ENCODE results near the gene PLXND1.
A peak's percentile ranks its signal among the peaks of the same experiment; 100 is the strongest.
"Not testable (repeated sequence)": the region's sequence is repeated elsewhere in the genome, so short reads cannot be mapped to it uniquely, and the experiment has no call there.

Gene PLXND1

DNA sequence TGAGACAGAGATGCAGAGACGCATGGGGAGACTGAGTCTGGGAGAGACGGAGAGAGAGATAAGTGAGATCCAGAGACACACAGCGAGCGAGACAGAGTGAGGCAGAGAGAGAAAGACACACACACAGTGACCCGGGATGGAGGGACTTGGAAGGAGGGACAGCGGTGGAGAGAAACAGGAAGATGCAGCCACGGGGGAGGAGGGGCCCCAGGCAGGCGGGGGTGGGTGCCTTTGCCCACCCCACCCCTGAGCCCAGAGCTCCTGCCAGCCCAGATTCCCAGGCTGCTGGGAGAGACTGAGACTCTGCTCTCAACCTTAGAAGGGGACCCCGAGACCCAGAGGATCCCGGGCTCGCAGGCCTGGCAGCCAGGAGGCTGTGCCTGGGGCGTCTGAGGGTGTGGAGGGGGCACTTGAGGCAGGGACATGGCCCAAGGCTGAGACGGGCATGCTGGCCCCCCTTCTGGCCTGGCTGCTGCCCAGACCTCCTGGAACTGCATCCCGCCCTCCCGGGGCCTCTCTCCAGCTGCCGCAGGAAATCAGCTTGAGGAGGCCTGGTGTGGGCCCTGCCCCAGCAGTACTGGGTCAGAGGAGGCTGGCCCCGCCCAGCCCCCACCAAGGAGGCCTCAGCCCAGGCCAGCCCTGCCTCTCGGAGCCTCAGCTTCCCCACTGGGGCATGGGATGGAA lies 45.4 kb downstream of the PLXND1 start:
- DNase-seq: peak; percentile 79

DNA sequence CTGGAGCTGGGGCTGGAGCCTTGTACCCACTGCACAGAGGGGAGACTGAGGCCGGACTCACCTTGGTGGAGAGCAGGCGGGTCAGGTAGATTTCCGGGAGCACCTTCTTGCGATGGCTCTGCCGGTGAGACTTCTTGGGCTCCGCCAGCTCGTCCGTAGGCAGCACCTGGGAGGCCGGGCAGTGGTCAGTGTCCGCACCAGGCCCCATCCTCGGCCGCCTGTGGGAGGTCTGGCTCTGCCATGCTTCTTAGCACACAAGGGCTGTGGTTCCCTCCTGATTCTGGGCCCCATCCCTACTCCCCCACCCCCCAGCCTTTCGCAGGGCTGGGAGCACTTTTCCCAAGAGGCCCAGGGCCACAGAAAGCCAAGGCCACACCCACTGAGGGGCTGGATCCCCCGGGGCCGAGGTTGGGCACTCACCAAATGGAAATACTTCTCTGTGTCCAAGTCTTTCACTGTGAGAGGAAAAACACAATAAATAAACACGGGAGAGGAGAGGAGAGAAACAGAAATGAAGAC lies 46.1 kb downstream of the PLXND1 start:
- DNase-seq: no peak

DNA sequence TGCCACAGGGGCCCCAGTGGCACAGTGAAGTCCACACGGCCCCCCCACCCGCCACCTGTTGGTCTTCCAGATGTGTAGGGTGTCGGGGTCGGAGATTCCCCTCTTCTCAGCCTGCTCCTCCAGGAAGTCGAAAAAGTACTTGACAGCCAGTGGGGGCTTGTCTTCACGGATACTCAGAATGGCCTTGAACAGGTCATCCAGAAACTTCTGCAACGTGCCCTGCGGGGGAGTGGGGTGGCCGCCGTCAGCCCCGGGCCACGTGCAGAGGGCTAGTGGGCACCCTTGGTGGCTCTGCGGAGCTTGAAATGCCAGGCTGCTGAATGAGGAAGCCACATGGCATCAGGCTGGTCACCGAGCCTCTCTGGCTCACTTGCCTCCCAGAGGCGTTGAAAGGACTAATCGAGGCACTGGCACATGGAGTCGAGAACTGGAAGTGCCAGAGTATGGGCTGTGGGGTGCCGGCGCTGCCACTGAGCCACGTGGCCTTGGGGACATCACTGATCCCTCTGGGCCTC lies 46.9 kb downstream of the PLXND1 start:
- no peak for DNase-seq

DNA sequence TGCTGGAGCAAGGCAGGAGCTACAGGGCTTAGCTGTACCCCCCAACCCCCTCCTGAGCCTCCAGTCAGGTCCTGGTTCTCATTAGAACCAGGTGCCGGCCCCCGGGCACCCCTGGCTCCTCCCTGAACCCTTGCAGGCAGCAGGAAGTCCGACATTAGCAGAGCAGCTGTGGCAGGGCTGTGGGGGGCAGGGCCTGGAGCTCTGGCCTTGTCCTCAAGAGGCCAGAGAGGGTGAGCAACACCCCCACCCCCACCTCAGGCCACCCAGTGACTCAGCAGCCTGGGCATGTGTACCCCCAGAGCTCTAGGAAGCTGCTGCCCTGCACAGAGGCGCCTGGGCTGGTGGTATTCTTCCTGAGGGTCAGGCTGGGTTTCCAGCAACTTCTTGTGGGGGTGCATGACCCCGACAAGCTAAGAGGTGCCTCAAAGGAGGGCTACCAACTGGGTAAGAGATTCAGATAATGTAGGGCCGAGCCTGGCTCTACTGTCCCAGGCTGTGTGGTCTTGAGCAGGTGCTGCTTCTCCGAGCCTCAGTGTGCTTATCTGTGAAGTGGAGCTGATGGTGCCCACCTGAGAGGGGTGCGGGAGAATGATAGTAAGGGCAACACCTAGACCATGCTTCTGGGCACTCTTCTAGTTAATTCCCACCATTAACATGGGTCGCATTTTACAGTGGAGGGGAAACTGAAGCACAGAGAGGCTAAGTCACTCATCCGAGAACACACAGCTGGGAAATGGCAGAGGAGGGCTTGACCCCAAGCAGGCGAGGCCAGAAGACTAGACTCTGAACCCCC lies 47.5 kb downstream of the PLXND1 start:
- DNase-seq: no peak

DNA sequence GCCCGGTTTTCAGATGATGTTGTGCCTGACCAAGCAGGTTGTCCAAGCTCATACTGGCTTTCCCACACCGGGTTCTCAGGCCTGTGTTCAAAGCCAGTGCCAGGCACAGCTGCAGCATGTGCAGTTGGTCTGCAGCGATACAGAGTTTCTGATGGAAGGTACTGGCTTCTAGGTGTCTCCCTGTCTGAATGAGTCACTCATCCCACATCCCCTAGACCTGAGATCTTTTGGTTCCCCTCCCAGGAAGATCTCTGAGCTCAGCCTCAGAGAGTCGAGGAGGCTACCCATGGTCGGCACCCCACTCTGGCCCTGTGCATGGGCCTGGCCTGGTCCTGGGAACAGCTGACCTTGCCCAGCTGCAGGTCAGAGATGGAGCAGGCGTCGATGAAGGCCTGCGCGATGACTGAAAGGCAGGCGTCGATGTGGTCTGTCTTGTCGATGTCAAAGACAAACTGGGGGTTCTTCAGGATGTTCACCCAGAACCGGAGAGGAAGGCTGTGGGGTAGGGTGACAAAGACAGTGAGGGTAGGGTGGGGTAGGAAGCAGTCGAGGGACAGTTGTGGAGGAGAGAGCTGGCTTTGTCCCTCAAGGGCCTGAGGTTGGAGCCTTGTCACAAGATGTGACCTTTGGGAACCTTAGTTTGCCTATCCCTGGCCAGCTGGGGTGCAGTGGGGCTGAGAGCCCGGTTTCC lies 48.2 kb downstream of the PLXND1 start:
- DNase-seq: no peak

DNA sequence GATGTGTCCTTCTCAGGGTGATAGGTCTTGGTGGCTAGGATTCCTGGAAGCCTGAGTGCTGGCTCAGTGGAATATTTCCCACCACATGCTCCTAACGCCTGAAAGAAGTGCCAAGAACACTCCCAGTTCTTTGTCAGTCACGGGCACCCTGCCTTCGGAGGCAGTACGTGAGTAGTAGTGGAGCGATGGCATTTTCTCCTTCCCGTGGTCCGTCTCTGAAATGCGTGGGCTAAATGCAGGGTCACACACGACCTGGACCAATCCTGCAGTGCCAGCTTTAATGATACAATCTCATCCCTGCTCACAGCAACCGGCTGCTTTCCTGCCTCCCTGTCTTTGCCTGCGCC lies 49.0 kb downstream of the PLXND1 start:
- DNase-seq: no peak

DNA sequence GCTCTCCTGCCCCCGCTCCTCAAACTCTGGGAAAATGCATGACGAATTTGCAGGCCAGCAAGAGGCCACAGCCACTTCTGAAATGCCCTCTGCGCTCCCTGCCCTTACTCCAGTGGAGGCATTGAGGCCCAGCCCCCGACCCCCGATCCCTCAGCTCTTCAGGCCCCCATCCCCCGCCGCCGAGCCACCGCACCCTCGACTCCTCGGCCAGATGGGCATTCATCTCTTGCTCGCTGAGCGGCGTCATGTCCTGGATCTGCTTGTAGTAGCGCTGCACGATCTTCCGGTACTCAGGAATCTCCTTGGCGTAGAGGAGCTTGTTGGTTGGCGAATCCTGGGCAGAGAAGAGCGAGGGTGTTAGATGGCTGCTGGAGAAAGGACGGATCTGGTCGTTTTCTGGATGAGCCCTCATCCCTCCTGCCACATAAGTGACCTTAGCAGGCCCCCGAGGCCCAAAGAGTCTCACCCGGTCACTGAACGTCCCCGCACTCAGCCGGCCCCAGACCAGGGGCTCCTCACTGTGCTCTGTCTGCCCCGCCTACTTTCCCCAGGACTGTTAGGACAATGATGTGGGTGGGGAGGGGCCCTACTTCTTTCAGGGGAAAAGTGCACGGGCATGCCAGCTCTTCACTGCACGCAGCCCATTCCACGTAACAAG lies 49.5 kb downstream of the PLXND1 start:
- no peak for DNase-seq

DNA sequence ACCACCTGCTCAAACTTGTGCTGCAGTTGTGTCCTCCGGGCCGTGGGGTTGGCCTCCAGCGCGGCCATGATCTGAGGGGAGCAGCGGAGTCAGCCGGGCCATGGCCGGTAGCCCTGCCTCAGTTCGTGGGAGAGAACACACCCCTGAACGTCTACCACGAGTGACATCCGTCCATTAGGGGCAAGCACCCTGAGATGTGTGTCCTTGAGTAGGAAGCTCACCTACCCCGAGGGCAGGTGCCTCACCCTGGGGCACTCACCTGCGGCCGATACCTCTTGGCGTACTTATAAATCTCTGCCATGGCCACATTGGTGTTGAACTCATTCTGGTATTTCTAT lies 50.1 kb downstream of the PLXND1 start:
- DNase-seq: no peak

DNA sequence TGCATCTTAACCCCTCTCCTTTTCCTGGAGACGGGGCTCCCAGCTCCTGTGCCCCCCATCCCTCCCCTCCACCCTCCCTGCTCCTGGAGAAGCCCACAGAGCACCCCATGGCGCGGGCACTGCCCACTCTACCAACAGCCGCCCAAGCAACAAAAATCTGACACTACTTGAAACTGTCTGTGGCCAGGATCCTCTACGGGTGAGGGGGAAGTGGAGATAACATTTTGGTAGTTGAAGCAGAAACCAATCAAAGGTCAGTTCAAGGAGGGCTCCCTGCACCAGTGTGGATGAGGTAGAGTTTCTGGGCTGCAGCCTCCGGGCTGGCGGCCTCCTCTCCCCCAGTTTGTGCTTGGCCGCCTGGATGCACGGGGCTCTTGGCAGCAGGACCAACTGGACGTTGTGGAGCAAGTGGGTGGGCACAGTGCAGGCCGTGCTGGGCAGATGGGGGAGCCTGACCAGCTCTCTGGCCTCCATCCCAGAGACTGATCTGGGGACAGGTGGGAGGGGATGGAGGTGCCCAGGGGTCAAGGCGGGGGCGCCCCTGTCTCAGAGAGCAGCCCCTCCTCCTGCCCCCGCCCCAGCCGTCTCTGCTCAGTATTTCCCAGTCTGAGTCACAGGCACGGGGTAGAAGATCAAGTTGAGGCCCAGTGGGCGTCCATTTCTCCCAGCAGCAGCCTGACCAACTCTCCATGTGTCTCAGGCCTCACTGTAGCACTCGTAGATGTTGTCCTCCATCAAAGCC lies 50.7 kb downstream of the PLXND1 start:
- DNase-seq: no peak

DNA sequence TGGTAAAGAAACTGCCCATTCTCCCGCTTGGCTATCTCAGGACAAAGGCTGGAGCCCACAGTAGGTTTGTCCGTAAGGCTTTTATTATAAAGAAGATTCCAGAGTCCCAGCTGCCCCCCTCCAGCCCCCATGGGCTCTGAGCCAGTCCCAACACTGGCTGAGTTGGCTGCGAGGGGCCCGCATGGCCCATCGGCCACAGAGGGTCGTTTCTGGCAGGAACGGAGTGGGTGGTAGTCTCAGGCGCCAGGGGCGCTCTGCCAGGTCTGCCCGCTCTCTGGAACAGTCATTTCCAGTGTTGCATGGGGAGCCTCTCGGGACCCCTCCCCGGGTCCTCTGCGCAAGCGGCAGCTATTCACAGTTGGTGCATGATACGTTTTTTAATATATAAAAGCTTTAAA lies 51.3 kb downstream of the PLXND1 start:
- no peak for DNase-seq

DNA sequence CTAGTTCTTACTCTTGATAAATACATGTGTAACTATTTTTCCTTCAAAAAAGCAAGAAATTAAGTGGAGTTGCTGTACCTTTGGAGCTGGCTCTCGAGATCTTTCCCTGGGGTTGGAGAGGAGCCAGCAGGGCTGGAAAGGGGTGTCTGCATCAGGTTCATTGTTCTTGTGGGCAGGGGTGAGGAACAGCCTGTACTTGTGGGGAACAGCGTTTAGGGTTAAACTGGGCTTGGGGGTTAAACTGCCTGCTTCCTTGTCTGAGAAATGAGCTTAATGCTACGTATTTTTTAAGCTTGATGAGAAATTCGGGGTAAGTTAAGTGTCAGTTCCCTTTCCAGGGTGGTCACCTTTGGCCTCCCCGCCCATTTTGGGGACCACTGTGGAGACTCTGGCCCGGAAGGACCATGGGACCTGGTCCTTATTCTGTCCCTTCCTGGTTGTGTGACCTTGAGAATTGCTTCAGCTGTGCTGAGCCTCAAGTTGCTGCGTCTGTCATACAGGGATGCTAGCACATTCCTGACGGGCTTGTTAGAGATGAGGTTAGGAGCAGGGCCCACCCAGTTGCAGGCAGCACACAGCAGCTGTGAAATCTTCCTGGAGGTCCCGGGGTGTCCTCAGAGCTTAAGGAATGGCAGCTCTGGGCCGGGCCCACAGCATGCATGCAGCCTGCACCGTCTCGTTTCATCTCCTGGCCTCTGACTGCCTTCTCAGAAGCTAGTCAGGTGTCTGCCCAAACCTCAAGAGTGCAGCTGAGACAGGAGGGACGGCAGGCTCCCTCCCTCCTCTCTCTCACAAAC lies 51.9 kb downstream of the PLXND1 start:
- DNase-seq: no peak

DNA sequence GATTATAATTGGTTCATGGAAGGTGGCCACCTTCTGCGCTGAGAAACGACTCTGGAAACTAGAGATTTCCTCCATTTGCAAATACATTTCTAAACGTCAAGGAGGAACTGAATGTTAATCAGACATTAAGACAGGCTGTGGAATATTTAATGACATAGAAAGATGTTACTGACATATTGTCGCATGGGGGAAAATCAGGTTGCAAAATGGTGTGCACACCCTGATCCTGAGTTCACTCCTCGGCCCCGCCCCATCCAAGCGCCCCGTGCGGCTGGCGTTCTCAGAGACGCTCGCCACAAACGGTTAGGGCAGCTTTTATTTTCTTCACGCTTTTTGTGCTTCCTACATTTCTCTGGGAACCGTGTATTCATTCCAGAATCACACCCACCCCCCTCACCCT lies 52.8 kb downstream of the PLXND1 start:
- no peak for DNase-seq

DNA sequence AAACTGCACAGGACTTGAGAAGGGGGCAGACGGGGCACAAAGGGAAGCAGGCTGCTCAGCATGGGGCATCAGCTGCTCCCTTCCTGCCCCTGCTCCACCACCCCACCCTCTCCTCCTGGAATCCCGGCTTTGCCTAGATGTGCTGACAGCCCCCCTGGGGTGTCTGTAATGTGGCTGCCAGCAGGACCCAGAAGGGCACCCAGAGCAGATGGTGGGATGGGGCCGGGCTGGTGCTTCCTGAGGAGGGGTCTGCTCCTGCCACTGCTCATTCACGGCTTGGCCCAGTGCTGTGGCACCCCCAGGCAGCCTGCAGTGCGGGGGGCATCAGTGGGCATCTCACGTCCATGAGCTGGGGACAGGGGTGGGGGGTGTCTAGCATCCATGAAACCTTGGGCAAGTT lies 53.3 kb downstream of the PLXND1 start:
- DNase-seq: no peak

DNA sequence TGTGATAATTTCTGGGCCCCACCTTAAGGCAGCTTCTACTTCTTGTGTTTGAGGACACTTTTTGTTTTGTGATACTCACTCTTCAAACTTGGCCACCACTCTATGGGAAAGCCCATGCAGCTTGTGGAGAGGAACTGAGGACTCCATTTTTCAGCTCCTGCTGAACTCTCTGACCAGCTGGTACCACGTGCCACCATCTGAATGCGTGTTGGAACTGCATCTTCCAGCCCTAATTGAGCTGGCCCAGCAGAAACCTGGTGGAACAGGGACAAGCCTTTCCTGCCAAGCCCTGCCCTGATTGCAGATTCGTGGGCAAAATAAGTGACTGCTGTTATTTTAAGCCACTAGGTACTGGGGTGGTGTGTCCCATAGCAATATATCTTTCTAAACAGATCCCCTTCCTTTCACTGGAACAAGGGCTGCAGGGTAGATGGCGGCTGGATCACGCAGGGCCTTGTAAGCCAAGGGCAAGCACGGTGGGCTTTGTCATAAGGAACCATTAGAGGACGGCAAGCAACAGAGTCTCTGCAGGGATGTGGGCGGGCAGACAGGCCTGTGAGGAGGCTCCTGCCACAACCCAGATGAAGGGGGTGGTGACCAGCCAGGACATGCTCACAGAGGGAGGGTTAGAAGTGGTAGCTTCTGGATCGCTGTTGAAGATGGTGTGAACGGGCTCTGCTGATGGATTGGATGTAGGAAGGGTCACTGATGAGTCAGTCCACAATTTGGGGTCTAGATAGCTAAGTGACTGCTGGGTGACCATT lies 54.0 kb downstream of the PLXND1 start:
- peak; percentile 71 for DNase-seq

DNA sequence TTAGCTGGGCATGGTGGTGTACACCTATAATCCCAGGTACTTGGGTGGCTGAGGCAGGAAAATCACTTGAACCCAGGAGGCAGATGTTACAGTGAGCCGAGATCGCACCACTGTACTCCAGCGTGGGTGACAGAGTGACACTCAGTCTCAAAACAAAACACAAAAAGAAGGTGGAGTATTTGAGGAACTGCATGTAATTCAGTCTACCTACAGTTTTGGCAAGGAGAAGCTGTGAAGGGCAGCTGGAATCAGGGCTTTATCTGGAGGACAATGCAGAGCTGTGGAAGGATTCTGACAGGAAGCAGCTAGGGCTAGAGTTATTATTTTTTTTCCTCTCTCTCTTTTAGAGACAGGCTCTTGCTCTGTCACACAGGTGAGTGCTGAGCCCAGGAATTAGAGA lies 56.7 kb downstream of the PLXND1 start:
- no peak for DNase-seq

DNA sequence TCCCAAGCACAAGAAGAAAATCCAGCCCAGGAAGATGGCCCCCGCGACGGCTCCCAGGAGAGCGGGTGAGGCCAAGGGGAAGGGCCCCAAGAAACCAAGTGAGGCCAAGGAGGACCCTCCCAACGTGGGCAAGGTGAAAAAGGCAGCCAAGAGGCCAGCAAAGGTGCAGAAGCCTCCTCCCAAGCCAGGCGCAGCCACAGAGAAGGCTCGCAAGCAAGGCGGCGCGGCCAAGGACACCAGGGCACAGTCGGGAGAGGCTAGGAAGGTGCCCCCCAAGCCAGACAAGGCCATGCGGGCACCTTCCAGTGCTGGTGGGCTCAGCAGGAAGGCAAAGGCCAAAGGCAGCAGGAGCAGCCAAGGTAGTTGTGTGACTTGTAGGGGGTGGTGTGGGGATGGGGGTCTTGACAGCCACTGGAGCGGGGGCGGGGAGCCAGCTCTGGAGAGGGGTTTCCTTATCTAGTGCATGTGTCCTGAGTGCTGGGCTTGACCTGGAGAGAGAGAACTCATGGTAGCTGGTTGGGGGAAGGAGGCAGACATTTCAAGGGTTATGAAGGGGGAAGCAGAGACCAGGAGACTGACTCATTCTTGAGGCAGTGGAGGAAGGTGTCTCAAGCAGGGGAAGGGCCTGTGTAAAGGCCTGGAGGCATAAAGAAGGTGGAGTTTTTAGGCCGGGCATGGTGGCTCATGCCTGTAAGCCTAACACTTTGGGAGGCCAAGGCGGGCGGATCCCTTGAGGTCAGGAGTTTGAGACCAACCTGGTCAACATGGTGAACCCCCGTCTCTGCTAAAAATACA lies 57.3 kb downstream of the PLXND1 start:
- DNase-seq: peak; percentile 87

DNA sequence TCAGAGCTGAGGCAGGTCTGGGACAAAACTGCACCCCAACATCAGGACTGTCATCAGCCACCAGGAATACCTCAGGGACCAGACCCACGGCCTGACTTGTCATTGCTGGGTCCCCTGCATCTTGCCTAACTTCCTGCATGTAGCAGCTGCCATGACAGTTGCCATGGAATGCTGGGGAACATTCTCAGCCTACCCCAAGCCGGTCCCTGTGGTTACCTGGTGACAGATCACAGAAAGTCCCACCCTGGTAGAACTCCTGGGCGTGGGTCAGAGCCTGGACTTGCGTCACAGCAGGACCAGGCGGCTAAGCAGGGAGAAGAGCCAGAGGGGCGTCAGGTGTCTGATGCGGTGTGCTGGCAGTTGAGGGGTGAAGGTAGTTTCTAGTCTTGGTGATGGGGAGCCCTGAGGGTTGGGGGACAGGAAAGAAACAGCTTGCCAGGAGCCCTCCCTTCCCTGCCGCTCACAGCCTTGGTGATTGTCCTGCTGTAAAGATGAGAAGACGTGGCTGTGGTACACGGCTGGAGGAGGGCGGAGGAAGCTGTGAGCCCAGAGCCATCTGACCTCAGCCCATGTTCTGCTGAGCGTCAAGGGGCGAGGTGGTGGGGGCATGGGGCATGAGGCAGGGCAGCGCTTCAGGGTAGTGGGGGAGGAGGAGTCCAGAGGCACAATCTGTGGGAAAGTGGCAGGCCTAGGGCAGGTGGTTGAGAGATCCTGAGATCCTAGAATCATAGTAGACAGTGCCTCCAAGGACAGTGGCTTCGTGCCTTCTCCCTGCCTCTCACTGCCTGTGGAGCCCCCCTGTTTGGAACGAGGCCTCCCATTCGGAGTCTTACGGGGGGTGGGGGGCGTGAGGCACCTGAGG lies 58.1 kb downstream of the PLXND1 start:
- no peak for DNase-seq

DNA sequence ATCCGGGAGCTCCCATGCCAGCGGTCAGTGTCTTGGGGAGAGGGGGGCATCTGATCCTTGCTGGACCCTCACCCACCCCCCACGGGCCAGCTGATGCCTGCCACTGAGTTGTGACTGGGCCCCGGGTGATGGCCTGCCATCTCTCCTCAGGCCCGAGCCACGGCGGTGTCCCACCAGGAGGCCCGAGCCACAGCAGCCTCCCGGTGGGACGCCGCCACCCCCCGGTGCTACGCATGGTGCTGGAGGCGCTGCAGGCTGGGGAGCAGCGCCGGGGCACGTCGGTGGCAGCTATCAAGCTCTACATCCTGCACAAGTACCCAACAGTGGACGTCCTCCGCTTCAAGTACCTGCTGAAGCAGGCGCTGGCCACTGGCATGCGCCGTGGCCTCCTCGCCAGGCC lies 59.2 kb downstream of the PLXND1 start:
- DNase-seq: no peak

DNA sequence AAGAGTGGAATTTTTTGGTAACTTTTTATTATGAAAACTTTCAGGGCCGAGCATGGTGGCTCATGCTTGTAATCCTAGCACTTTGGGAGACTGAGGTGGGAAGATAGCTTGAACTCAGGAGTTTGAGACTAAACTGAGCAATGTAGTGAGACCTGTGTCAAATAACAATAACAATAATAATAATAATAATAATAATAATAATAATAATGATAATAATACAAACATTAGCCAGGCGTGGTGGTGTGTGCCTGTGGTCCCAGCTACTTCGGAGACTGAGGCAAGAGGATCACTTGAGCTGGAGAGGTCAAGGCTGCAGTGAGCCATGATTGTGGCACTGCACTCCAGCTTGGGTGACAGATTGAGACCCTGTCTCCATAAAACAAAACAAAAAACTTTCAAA lies 60.5 kb downstream of the PLXND1 start:
- DNase-seq: not testable (repeated sequence)
